Upper lobe of right lung (tissue), 1 donor: Measurements from ENCODE around the gene RPS6KA1. TPM values are rescaled to one million over a fixed set of nuclear protein-coding genes. Genes with fewer than 3 reads are reported as not detected.

Experiments used
- ATAC-seq: fragments of 200-7000 bp; cut with Tn5 transposase; one replicate; pipeline ENCODE4 v1.9.1; 2020; ENCODE audit warnings: mild to moderate bottlenecking, moderate library complexity
- DNase-seq: peaks from one replicate; pipeline ENCODE4 v3.0.0-alpha.2; 2020
- H3K27ac ChIP-seq: fragments of 200-600 bp; one replicate; pipeline ENCODE4 v1.8.0; 2022
- H3K27me3 ChIP-seq: fragments of 200-600 bp; one replicate; pipeline ENCODE4 v1.8.0; 2022; ENCODE audit warnings: mild to moderate bottlenecking
- H3K36me3 ChIP-seq: fragments of 200-600 bp; one replicate; pipeline ENCODE4 v1.8.0; 2022
- H3K4me1 ChIP-seq: fragments of 200-600 bp; one replicate; pipeline ENCODE4 v1.8.0; 2022
- H3K4me3 ChIP-seq: fragments of 200-600 bp; one replicate; pipeline ENCODE4 v1.8.0; 2022; ENCODE audit warnings: mild to moderate bottlenecking
- H3K9me3 ChIP-seq: fragments of 200-600 bp; one replicate; pipeline ENCODE4 v1.8.0; 2022
- CTCF ChIP-seq: fragments of 200-600 bp; IDR thresholded peaks from one replicate; pipeline ENCODE4 v1.8.0; 2022; ENCODE audit warnings: antibody characterized with exemption
- intact Hi-C: fragments of 100-400 bp; cut with DNase I; formaldehyde crosslinking; loops from one replicate; pipeline ENCODE4 v1.11.0; 2022
- total RNA-seq: library from RNA; stranded (reverse); fragmentation: NEBNext Ultra II Directional; extraction: Animal tissue kit (Norgen Biotek cat#: 25700); gene quantifications from one replicate; pipeline ENCODE4 v1.2.1, GENCODE V29; 2021
- donor health status: DM: no; HTN: yes; CAD: no; lungs with severe emphysema.

Gene RPS6KA1
- total RNA-seq, 1 donor from 2014 or later: 124 TPM

GRCh38 chr1:26574018-26574417, 44.5 kb downstream of the RPS6KA1 start:
- Histone ChIP-seq H3K4me3 (no peak overlapping the region), H3K9me3 (no peaks in the 10 kb centered on the region), H3K4me1 (no peaks in the 10 kb centered on the region), H3K27me3 (no peaks in the 10 kb centered on the region), H3K27ac (no peak overlapping the region), H3K36me3 (peaks cover 63% of the 10 kb centered on the region)
- DNase-seq: no peak
- no peak for TF ChIP-seq CTCF
- peak; percentile 36 for ATAC-seq
- intact Hi-C loops: no loop called here

- DNase-seq: no peak
- peaks cover 56% of the 10 kb centered on the region for H3K36me3 ChIP-seq
Measured at GRCh38 chr1:26574719-26575251, 45.2 kb downstream of the RPS6KA1 start.

GRCh38 chr1:26575348-26575747, 45.8 kb downstream of the RPS6KA1 start:
- no peak for ATAC-seq
- intact Hi-C loops: no loop called here
- no peak overlapping the region for H3K27ac ChIP-seq
- H3K9me3 ChIP-seq: no peaks in the 10 kb centered on the region
- H3K36me3 ChIP-seq: peaks cover 50% of the 10 kb centered on the region
- no peaks in the 10 kb centered on the region for H3K27me3 ChIP-seq
- no peak for DNase-seq
- TF ChIP-seq CTCF: no peak
- H3K4me1 ChIP-seq: no peaks in the 10 kb centered on the region
- no peak overlapping the region for H3K4me3 ChIP-seq

More at GRCh38 chr1:26574719-26575251, 45.2 kb downstream of the RPS6KA1 start:
- Histone ChIP-seq H3K9me3 (no peaks in the 10 kb centered on the region), H3K4me3 (no peak overlapping the region), H3K27ac (no peak overlapping the region), H3K27me3 (no peaks in the 10 kb centered on the region), H3K4me1 (no peaks in the 10 kb centered on the region)
- intact Hi-C loops: no loop called here
- ATAC-seq: peak; percentile 41
- TF ChIP-seq CTCF: no peak

GRCh38 chr1:26578167-26578566, 48.6 kb downstream of the RPS6KA1 start:
- peak; percentile 6 for DNase-seq
- H3K9me3 ChIP-seq: no peaks in the 10 kb centered on the region
- no peak for ATAC-seq
- peaks cover 23% of the 10 kb centered on the region for H3K36me3 ChIP-seq
- no peak overlapping the region for H3K4me3 ChIP-seq
- no peak overlapping the region for H3K27ac ChIP-seq
- no peaks in the 10 kb centered on the region for H3K27me3 ChIP-seq
- TF ChIP-seq CTCF: no peak
- peaks cover 5% of the 10 kb centered on the region for H3K4me1 ChIP-seq
- intact Hi-C loops: no loop called here

- Histone ChIP-seq H3K9me3 (no peaks in the 10 kb centered on the region), H3K27me3 (no peaks in the 10 kb centered on the region), H3K27ac (no peak overlapping the region), H3K36me3 (peaks cover 8% of the 10 kb centered on the region), H3K4me1 (peaks cover 5% of the 10 kb centered on the region), H3K4me3 (no peak overlapping the region)
- DNase-seq (no peak), ATAC-seq (no peak)
- intact Hi-C loops: no loop called here
- TF ChIP-seq CTCF: no peak
Measured at GRCh38 chr1:26579681-26580111, 50.1 kb downstream of the RPS6KA1 start.

- intact Hi-C loops: no loop called here
- peaks cover 5% of the 10 kb centered on the region for H3K4me1 ChIP-seq
- H3K27me3 ChIP-seq: no peaks in the 10 kb centered on the region
- H3K9me3 ChIP-seq: no peaks in the 10 kb centered on the region
- H3K27ac ChIP-seq: no peak overlapping the region
- no peak overlapping the region for H3K4me3 ChIP-seq
- DNase-seq (no peak), ATAC-seq (no peak)
- H3K36me3 ChIP-seq: peaks cover 4% of the 10 kb centered on the region
- no peak for TF ChIP-seq CTCF
Measured at GRCh38 chr1:26580116-26580515, 50.6 kb downstream of the RPS6KA1 start.
